ENCODE data around the gene PCAT6. TPM values are rescaled to one million over a fixed set of nuclear protein-coding genes. Genes with fewer than 3 reads are reported as not detected.

The PCAT6 gene
- total RNA-seq, 1 donor from 2014 or later = 1.6 TPM

DNA sequence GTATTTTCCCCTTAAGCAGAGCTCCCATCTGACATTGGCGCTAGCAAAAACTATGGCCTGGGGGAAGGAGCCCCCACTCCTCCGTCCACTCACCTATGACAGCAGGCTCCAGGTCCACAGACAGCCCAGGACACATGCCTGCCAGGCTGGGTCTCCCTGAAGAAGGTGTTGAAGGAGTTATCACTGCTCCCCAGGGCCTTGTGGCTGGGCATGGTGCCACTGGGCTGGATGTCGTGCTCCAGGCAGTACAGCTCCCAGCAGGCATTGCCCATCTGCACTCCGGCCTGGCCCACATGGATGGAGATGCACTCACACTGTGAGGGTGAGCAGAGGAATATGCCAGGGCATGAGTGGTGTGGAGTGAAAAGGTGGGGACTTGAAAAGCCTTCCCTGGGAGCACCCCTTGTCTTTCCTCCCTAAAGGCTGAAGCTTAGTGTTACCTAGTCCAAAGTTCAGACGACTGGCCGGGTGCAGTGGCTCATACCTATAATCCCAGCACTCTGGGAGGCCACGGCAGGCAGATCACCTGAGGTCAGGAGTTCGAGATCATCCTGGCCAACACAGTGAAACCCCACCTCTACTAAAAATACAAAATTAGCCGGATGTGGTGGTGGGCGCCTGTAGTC is 48.1 kb downstream of the PCAT6 start:
- DNase-seq (ENCODE audit: low spot score) = no peak
- no peaks in the 10 kb centered on the region for H3K9me3 Mint-ChIP-seq
- H3K4me3 Mint-ChIP-seq (ENCODE audit: low read depth) = no peak overlapping the region
- peaks cover 38% of the 10 kb centered on the region for H3K27me3 Mint-ChIP-seq (ENCODE audit: low read depth)
- no peaks in the 10 kb centered on the region for H3K36me3 Mint-ChIP-seq (ENCODE audit: low read depth)
- H3K27ac Mint-ChIP-seq = no peak overlapping the region
- intact Hi-C loops (cut with micrococcal nuclease) = no loop called here
- peaks cover 12% of the 10 kb centered on the region for H3K4me1 Mint-ChIP-seq (ENCODE audit: low read depth)

DNA sequence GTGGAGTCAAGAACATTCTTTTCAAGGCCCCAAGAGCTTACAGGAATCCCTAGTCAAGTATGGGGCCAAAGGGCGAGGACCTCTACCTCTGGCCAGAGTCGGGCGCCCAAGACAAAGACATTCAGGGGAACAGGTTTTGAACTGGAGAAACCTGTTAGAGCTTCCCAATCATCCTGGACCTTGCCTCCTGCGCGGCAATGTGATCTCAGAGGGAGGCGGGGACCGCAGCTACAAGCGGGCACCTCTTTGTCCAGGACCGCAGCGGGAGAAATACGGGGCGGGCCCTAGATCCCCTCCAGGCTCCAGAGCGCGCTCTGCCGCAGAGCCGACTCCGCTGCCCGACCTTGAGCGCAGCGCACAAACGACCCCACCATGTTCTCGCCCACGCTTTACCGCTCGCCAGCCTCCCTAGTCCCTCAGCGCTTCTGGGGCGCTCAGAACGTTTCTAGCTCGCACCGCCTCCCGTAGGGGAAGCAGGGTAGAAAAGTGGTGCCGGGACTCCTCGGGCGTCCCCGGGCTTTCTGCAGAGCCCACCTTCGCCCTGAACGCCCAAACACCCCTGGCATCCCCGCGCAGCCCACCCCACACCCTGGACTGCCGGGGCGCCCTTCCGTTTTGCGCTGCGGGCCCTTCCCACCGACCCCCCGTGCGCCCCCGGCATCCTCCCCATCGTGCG is 50.1 kb downstream of the PCAT6 start:
- peaks cover 12% of the 10 kb centered on the region for H3K4me1 Mint-ChIP-seq (ENCODE audit: low read depth)
- H3K27ac Mint-ChIP-seq = no peak overlapping the region
- no peaks in the 10 kb centered on the region for H3K9me3 Mint-ChIP-seq
- H3K36me3 Mint-ChIP-seq (ENCODE audit: low read depth) = no peaks in the 10 kb centered on the region
- DNase-seq (ENCODE audit: low spot score) = no peak
- H3K4me3 Mint-ChIP-seq (ENCODE audit: low read depth) = peak overlapping the region; percentile 79
- peaks cover 47% of the 10 kb centered on the region for H3K27me3 Mint-ChIP-seq (ENCODE audit: low read depth)
- intact Hi-C loops (cut with micrococcal nuclease) = loop anchor here (1.0 kb wide), 1 partner anchor 51 kb away; the partner anchor contains the start of gene PCAT6

Other genes with a start within 250 kb of the PCAT6 start
- not detected in 2 replicates for gene SYT2, start 100.5 kb upstream of the PCAT6 start, total RNA-seq
- gene KDM5B, start 2.5 kb upstream of the PCAT6 start, total RNA-seq = 78.7 and 84.6 TPM in 2 replicates
- gene RABIF, start 78.2 kb downstream of the PCAT6 start, total RNA-seq = 13.1 and 15.5 TPM in 2 replicates
- gene KLHL12, start 116.3 kb downstream of the PCAT6 start, total RNA-seq = 27.7 and 29.2 TPM in 2 replicates
- 79.1 and 79.2 TPM in 2 replicates for gene ADIPOR1, start 147.4 kb downstream of the PCAT6 start, total RNA-seq
- 19.0 and 20.0 TPM in 2 replicates for gene CYB5R1, start 156.3 kb downstream of the PCAT6 start, total RNA-seq
- 74.7 and 75.8 TPM in 2 replicates for gene TMEM183A, start 196.4 kb downstream of the PCAT6 start, total RNA-seq
- 33.4 and 35.1 TPM in 2 replicates for gene PPFIA4, start 215.5 kb downstream of the PCAT6 start, total RNA-seq